GM12801 (cell line): ENCODE measurements around the gene AVEN.

Experiments used
- TF ChIP-seq, protein P1 (sequence below): IDR thresholded peaks from one replicate; pipeline ENCODE4 v1.5.1; 2011; ENCODE audit warnings: control low read depth; ENCODE audit not compliant: insufficient read length; ENCODE audit errors: extremely low read depth

AVEN gene

DNA sequence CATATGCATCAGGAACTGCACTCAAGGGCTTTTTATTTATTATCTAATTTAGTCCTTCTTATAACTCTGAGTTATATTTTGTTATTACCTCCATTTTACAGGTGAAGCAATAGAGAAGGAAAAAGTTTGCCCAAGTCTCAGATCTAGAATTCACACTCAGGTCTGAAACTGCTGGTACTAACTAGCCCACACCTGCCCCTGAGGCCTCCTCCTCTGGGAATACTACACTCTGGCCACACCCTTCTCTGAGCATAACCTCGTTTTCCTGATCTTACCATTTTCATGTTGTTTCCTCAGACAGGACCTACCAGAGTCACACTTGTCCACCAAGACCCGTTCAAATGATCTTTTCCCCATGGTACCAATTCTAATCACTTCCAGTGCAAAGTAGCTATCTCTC lies 164.8 kb downstream of the AVEN start:
- TF ChIP-seq, protein P1, sequence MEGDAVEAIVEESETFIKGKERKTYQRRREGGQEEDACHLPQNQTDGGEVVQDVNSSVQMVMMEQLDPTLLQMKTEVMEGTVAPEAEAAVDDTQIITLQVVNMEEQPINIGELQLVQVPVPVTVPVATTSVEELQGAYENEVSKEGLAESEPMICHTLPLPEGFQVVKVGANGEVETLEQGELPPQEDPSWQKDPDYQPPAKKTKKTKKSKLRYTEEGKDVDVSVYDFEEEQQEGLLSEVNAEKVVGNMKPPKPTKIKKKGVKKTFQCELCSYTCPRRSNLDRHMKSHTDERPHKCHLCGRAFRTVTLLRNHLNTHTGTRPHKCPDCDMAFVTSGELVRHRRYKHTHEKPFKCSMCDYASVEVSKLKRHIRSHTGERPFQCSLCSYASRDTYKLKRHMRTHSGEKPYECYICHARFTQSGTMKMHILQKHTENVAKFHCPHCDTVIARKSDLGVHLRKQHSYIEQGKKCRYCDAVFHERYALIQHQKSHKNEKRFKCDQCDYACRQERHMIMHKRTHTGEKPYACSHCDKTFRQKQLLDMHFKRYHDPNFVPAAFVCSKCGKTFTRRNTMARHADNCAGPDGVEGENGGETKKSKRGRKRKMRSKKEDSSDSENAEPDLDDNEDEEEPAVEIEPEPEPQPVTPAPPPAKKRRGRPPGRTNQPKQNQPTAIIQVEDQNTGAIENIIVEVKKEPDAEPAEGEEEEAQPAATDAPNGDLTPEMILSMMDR = no peak

DNA sequence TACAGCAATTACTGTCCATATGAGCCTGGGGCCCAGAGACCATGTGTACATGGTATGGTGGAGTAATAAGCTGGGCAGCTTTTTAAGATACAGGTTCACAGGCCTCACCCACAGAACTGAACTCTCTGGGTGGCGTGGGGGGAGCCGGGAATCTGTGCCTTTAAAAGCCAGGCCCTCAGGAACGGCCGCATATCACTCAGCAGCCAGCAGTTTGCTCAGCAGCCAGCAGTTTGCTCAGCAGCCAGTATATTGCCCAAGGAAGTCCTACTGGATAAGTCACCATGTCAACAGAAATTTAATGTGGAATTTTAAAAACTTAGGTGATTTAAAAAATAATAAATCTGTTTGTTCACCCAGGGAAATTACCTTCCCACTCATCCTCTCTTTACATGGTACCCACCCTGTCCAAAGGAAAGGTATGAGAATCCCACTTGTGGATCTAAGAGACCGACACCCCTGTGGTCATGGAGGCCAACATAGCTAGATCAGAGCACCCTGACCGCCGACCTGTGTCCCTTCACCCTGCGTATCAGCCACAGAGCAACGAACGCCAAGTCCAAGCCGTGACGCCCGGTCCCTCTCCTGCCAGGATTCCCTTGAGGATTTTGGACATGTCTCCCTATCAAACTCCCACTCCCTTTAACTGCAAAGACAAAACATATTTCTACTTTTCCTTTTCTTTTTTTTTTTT lies 166.4 kb downstream of the AVEN start:
- TF ChIP-seq, protein P1 = no peak

DNA sequence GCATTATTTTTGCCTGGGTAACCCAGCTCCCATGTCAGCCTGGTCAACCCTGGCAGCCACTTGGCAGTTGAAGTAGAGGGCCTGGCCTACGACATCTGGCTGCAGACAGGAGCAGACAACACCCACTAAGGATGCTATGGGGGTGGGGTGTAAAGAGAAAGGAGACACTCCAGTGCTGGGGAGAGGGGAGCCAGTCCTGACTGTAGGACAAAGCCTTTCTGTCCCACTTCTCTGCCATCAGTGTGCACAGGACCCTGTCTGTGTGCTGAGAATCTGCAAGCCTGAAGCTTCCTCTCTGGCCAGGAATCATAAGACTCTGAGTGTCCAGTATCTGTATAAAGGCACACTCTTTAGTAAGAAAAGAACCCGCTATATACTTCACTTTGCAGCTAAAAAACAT lies 167.0 kb downstream of the AVEN start:
- TF ChIP-seq, protein P1 = no peak

DNA sequence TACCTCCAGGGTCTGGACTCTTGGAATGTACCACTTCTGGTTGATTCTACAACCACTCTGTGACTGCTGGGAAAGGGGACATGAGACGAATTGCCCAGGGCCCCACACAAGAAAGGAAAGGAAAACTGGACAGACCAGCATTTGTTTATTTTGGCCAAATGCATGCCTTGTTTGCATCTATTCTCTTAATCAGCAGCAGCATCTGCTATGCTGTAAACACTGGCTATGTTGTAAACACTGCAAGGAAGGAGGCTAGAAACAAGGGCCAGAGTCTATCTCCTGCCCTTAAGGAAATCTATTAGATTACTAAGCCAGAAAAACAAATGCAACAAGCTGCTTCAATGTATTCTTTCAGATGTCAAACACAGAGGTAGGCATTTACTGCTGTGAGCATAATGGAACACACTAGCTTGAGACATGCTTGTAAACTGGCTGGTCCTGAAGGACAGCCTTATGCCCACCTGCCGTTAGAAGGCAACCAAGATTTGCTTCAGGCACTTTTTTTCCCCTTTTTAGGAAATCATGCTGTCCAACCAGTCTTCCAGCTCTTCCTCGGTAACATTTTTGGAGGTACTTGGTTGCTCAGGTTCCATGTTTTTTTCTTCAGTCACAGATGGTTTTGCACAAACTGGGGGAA lies 172.8 kb downstream of the AVEN start:
- TF ChIP-seq, protein P1 = no peak

DNA sequence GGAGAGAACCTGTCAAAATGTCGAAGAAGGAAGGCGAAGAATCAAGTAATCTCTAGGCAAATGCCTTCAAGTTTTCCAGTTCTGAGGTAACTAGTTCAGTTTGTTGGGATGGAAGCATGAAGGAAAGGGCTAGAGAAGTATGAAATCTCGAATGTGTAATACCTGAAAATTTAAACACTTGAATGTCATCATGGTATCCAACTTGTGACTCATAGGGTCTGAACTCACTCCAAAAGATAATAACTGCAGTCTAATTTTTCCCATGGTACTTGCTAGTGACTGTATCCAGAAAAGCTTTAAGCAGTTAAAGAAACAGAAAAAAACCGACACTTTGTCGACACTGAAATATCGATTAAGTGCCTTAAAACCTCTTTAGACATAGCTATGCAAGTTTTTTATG lies 173.6 kb downstream of the AVEN start:
- TF ChIP-seq, protein P1 = no peak

DNA sequence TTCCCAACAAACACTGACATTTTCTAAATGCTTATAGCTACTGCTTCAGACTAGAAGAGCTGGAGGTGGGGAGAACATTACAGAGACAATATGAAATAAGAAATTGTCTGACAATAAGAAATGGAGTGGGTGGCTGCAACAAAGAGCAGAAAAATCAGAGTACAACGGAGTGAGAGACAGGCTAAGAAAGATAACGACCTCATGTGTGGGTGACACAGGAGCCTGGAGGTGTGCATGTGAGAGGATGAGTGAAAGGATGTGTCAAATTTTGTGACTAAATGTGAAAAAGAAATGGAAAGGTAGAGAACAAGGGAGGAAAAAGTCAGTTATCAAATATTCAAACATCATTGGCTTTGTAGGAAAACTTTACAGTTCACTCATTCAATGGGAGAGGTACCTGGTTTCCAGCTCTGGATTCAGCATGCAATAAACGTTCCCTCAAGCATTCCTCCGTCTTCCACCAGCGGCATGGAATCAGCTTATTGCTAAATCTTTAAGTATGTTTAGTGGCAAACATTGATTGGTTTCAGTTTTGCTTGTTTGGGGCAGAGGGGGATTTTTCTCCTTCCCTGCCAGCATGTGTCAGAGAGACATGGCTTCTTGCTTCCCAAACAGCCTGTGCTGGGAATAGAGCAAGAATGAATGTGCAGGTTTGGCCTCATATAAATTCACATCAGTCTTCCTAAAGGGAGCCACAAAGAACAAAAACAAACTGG lies 174.5 kb downstream of the AVEN start:
- TF ChIP-seq, protein P1 = no peak

DNA sequence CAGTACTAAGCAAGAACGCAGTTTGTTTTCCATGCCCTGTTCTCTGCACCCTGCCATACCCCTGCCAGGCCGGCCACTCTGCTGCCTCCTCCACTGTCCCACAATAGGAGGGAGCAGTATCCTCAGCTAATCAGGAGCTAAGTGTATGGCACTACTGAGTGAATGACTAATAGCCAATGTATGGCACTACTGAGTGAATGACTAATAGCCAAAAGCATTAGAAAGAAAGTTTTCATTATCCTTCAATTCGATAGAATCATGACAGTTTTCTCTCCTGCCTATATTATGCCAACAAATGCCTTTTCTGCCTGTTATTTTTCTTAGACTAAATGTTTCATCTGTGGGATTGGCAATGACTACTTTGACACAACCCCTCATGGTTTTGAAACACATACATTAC lies 178.2 kb downstream of the AVEN start:
- TF ChIP-seq, protein P1 = no peak
